ENCODE data around the gene UAP1L1. TPM values are rescaled to one million over a fixed set of nuclear protein-coding genes. Genes with fewer than 3 reads are reported as not detected.
A peak's percentile ranks its signal among the peaks of the same experiment; 100 is the strongest.
"Not testable (repeated sequence)": the region's sequence is repeated elsewhere in the genome, so short reads cannot be mapped to it uniquely, and the experiment has no call there.

Gene UAP1L1
- total RNA-seq, 1 donor from 2014 or later: 1.0 TPM

DNA sequence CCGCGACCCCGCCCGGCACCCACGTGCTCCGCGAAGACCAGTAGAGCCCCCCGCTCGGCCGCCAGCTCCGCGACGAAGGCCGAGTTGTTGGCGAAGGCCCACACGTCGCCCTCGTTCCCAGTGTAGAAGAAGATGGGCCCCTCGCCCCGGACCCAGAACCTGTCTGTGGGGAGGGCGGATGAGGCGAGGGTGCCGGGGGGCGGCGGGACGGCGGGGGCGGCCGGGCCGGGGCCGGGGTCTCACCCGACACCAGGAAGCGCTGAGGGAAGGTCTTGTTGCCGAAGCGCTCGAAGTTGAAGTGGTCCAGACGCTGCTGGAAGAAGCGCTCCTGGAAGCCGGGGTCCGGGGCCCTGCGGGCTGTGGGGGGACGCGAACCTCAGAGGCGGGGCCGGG is 36.9 kb downstream of the UAP1L1 start:
- H3K27ac ChIP-seq (ENCODE audit: low read depth, low read length): no peak overlapping the region
- no peaks in the 10 kb centered on the region for H3K27me3 ChIP-seq (ENCODE audit: control insufficient read depth in 3 of 3, insufficient read depth in 3 of 3, low read length in 3 of 3)
- peak overlapping the region in 2 of 3 donors; percentile 50 to 69 for H3K9ac ChIP-seq (ENCODE audit: low read depth in 1 of 3, low read length in 3 of 3)
- peaks cover 9 to 15% (median 12%) of the 10 kb centered on the region in 3 donors for H3K36me3 ChIP-seq (ENCODE audit: control insufficient read depth in 3 of 3, insufficient read depth in 3 of 3, low read length in 3 of 3)
- no peaks in the 10 kb centered on the region for H3K9me3 ChIP-seq (ENCODE audit: control insufficient read depth in 3 of 3, low read length in 3 of 3)
- peak overlapping the region; percentile 30 to 71 (median 68) for H3K4me3 ChIP-seq (ENCODE audit: low read length in 3 of 3)
- H3K4me1 ChIP-seq (ENCODE audit: control insufficient read depth in 3 of 3, insufficient read depth in 3 of 3, low read length in 3 of 3): peaks cover 5 to 10% (median 6%) of the 10 kb centered on the region in 3 donors

DNA sequence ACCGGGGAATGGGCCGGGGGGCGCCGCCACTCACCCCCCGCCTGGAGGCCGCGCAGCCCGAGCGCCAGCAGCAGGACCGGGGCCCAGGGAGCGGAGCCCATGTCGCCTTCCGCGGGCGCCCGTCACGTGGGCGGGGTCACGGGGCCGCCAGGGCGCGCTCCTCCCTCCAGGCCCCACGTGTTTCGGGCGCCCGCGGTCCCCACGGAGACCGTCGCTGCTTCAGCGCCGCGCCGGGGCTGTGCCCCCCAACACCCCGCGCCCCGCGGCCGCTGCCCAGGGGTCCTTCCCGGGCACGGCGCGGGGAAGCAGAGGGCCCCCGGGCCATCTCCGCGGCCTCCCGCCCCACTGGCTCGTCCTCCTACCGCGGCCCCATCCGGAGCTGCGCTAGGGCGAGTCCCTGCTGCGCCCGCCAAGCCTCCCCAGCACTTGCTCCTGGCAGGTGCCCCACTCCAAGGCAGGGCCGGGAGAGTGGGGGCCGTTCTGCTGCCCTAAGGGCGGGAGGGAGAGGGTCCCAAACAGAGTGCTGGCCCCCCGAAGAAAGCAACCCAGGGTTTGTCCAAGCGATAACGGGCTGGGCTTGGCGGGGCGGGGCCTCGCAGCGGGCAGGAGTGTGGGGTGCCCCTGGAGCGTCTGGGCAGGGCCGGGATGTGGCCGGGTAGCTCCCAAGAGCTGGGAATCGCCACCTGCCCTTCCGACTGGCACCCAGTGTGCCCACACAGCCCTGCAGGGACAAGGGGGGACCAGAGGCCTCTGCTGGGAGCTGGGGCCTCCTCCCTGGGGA is 37.5 kb downstream of the UAP1L1 start, which contains the start of gene DPP7:
Gene DPP7 (minus strand): TSS at position 121 of the 781 bp plus-strand sequence. CDS start 20 bp downstream, at position 101.
- Histone ChIP-seq H3K36me3 (ENCODE audit: control insufficient read depth in 3 of 3, insufficient read depth in 3 of 3, low read length in 3 of 3) (peaks cover 6 to 13% (median 8%) of the 10 kb centered on the region in 3 donors), H3K9ac (ENCODE audit: low read depth in 1 of 3, low read length in 3 of 3) (peak within 1 kb of the TSS in 2 of 3 donors; percentile 59 to 69), H3K4me1 (ENCODE audit: control insufficient read depth in 3 of 3, insufficient read depth in 3 of 3, low read length in 3 of 3) (peaks cover 5 to 10% (median 6%) of the 10 kb centered on the region in 3 donors), H3K4me3 (ENCODE audit: low read length in 3 of 3) (peak within 1 kb of the TSS; percentile 30 to 71 (median 68)), H3K27ac (ENCODE audit: low read depth, low read length) (no peak within 1 kb of the TSS), H3K9me3 (ENCODE audit: control insufficient read depth in 3 of 3, low read length in 3 of 3) (no peaks in the 10 kb centered on the region), H3K27me3 (ENCODE audit: control insufficient read depth in 3 of 3, insufficient read depth in 3 of 3, low read length in 3 of 3) (no peaks in the 10 kb centered on the region)

DNA sequence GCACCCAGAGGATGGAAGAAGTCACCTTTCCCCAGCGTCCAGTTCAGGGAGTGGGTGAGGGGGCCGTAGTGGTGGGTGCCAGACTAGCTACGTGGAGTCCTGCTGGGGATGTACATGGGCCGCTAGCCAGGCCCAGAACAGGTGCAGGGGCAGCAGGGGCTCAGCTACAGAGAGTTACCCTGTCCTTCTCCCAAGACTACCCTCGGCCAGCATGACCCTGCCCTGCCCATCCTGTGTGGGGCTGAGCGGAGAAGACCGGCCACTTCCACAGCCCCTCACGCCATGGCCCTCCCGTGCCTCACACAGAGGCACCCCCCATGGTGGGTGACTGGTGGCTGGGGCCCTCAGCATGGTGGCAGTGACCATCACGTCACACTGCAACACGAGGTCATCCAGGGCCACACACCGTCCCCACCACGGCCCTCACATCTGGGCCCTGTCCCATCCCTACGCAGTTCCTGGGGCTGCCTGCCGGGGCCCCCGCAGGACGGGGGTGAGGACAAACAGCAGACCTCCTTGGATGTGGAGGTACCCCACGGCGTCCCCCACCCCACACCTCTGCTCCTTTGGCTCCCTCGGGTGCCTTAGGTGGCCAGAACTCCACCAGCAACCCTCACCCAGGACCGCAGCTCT is 38.2 kb downstream of the UAP1L1 start:
- Histone ChIP-seq H3K36me3 (ENCODE audit: control insufficient read depth in 3 of 3, insufficient read depth in 3 of 3, low read length in 3 of 3) (peaks cover 5 to 9% (median 6%) of the 10 kb centered on the region in 3 donors), H3K27me3 (ENCODE audit: control insufficient read depth in 3 of 3, insufficient read depth in 3 of 3, low read length in 3 of 3) (no peaks in the 10 kb centered on the region), H3K9me3 (ENCODE audit: control insufficient read depth in 3 of 3, low read length in 3 of 3) (no peaks in the 10 kb centered on the region), H3K9ac (ENCODE audit: low read depth in 1 of 3, low read length in 3 of 3) (peak overlapping the region in 1 of 3 donors; percentile 69), H3K27ac (ENCODE audit: low read depth, low read length) (no peak overlapping the region), H3K4me1 (ENCODE audit: control insufficient read depth in 3 of 3, insufficient read depth in 3 of 3, low read length in 3 of 3) (peaks cover 5 to 10% (median 6%) of the 10 kb centered on the region in 3 donors), H3K4me3 (ENCODE audit: low read length in 3 of 3) (peak overlapping the region in 2 of 3 donors; percentile 68 to 71)

DNA sequence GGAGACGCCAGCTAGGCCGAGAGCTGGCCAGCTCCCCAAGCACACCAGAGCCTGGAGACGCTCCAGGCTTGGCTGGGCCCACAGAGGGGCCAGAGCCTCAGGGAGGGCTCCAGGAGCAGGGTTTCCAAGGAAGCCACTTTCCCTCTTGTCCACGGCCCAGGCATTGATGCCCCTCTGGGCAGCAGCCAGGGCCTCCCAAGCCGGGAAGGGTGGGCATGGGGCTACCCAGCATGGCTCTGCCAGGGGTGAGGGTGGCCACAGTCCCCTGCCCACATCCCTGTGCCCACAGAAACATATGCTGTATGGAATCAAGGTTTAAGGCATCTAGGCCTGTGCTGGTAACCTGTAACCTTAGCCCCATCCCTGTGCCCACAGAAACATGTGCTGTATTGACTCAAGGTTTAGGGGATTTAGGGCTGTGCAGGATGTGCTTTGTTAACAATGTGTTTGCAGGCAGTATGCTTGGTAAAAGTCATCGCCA is 38.8 kb downstream of the UAP1L1 start:
- H3K4me1 ChIP-seq (ENCODE audit: control insufficient read depth in 3 of 3, insufficient read depth in 3 of 3, low read length in 3 of 3): peaks cover 5 to 10% (median 6%) of the 10 kb centered on the region in 3 donors
- no peak overlapping the region for H3K27ac ChIP-seq (ENCODE audit: low read depth, low read length)
- H3K9ac ChIP-seq (ENCODE audit: low read depth in 1 of 3, low read length in 3 of 3): no peak overlapping the region
- H3K9me3 ChIP-seq (ENCODE audit: control insufficient read depth in 3 of 3, low read length in 3 of 3): no peaks in the 10 kb centered on the region
- H3K27me3 ChIP-seq (ENCODE audit: control insufficient read depth in 3 of 3, insufficient read depth in 3 of 3, low read length in 3 of 3): no peaks in the 10 kb centered on the region
- H3K4me3 ChIP-seq (ENCODE audit: low read length in 3 of 3): no peak overlapping the region
- H3K36me3 ChIP-seq (ENCODE audit: control insufficient read depth in 3 of 3, insufficient read depth in 3 of 3, low read length in 3 of 3): peaks cover under 1 to 6% (median 6%) of the 10 kb centered on the region in 3 donors

DNA sequence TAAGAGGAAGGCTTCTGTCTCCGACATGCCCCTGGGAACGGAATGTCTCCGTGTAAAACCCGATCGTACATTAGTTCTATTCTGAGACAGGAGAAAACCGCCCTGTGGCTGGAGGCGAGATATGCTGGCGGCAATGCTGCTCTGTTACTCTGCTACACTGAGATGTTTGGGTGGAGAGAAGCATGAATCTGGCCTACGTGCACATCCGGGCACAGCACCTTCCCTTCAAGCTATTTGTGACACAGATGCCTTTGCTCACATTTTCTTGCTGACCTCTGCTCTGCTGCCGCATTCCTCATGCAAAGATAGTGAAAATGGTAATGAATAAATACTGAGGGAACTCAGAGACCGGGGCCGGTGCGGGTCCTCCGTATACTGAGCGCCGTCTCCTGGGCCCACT is 39.4 kb downstream of the UAP1L1 start:
- H3K4me3 ChIP-seq (ENCODE audit: low read length in 3 of 3): no peak overlapping the region
- H3K4me1 ChIP-seq (ENCODE audit: control insufficient read depth in 3 of 3, insufficient read depth in 3 of 3, low read length in 3 of 3): peaks cover 5 to 10% (median 6%) of the 10 kb centered on the region in 3 donors
- no peaks in the 10 kb centered on the region for H3K27me3 ChIP-seq (ENCODE audit: control insufficient read depth in 3 of 3, insufficient read depth in 3 of 3, low read length in 3 of 3)
- no peak overlapping the region for H3K9ac ChIP-seq (ENCODE audit: low read depth in 1 of 3, low read length in 3 of 3)
- H3K9me3 ChIP-seq (ENCODE audit: control insufficient read depth in 3 of 3, low read length in 3 of 3): no peaks in the 10 kb centered on the region
- H3K36me3 ChIP-seq (ENCODE audit: control insufficient read depth in 3 of 3, insufficient read depth in 3 of 3, low read length in 3 of 3): peaks cover 0 to 6% (median 6%) of the 10 kb centered on the region in 3 donors
- H3K27ac ChIP-seq (ENCODE audit: low read depth, low read length): no peak overlapping the region

DNA sequence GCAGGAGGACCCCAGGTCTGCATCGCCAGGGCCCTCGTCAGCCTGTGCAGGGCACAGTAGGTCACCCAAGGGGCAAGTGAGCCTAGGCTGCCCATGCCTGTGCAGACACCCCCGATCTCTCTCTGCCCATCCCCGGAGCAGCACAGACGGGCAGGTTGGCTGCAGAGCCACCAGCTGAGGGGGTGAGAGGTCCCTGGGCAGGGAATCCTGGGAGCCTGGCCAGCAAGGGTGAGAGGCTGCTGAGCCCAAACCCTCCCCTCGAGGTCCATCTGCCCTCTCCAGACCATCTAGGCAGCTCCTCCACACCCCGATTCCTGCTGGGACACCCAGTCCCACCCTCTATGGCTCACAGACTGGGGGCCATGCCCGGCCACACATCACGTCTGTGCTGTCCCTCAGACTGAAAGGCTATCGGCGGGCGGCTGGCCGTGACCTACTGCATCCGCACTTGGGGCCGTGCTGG is 40.0 kb downstream of the UAP1L1 start:
- H3K9me3 ChIP-seq (ENCODE audit: control insufficient read depth in 3 of 3, low read length in 3 of 3): no peaks in the 10 kb centered on the region
- H3K27me3 ChIP-seq (ENCODE audit: control insufficient read depth in 3 of 3, insufficient read depth in 3 of 3, low read length in 3 of 3): no peaks in the 10 kb centered on the region
- H3K9ac ChIP-seq (ENCODE audit: low read depth in 1 of 3, low read length in 3 of 3): no peak overlapping the region
- H3K36me3 ChIP-seq (ENCODE audit: control insufficient read depth in 3 of 3, insufficient read depth in 3 of 3, low read length in 3 of 3): peaks cover 0 to 6% (median 6%) of the 10 kb centered on the region in 3 donors
- H3K4me3 ChIP-seq (ENCODE audit: low read length in 3 of 3): no peak overlapping the region
- H3K4me1 ChIP-seq (ENCODE audit: control insufficient read depth in 3 of 3, insufficient read depth in 3 of 3, low read length in 3 of 3): peaks cover 5 to 10% (median 6%) of the 10 kb centered on the region in 3 donors
- H3K27ac ChIP-seq (ENCODE audit: low read depth, low read length): no peak overlapping the region

DNA sequence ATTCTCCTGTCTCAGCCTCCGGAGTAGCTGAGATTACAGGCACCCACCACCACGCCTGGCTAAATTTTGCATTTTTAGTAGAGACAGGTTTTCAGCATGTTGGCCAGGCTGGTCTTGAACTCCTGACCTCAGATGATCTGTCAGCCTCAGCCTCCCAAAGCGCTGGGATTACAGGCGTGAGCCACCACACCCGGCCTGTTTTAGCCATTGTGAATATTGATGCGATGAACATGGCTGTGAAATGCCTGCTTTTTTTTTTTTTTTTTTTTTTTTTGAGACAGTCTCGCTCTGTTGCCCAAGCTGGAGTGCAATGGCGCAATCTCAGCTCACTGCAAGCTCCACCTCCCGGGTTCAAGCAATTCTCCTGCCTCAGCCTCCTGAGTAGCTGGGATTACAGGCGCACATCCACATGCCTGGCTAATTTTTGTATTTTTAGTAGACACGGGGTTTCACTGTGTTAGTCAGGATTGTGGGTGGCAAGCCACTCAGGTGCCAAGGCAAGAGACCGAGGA is 40.8 kb downstream of the UAP1L1 start:
- not testable (repeated sequence) for H3K27ac ChIP-seq (ENCODE audit: low read depth, low read length); H3K36me3 ChIP-seq (ENCODE audit: control insufficient read depth in 3 of 3, insufficient read depth in 3 of 3, low read length in 3 of 3); H3K27me3 ChIP-seq (ENCODE audit: control insufficient read depth in 3 of 3, insufficient read depth in 3 of 3, low read length in 3 of 3); H3K9ac ChIP-seq (ENCODE audit: low read depth in 1 of 3, low read length in 3 of 3); H3K4me1 ChIP-seq (ENCODE audit: control insufficient read depth in 3 of 3, insufficient read depth in 3 of 3, low read length in 3 of 3); H3K9me3 ChIP-seq (ENCODE audit: control insufficient read depth in 3 of 3, low read length in 3 of 3); H3K4me3 ChIP-seq (ENCODE audit: low read length in 3 of 3)

DNA sequence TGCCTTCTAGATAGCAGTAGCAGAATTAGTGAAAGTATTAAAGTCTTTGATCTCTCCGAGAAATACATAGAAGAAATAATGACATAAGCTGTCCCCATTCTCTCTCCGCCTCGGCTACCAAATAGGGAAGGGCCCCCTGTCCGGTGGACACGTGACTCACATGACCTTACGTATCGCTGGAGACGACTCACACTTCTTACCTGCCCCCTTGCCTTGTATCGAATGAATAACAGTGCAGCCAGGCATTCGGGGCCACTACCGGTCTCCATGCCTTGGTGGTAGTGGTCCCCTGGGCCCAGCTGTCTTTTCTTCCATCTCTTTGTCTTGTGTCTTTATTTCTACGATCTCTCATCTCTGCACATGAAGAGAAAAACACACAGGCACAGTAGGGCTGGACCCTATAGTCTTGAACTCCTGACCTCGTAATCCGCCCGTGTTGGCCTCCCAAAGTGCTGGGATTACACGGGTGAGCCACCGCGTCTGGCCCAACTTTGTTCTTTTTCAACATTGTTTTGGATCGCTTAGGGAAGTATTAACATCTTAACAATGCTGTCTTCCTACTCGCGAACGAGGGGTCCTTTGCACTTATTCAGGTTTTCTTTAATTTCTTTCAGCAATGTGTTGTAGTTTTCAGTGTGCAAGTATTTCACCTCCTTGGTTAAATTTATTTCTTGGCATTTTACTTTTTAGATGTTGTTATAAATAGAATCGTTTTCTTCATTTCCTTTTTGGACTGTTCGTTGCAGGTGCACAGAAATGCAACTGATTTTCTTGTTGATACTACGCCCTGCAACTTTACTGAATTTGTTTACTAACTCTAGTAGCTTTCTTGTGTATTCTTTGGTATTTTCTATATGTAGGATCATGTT is 44.8 kb downstream of the UAP1L1 start:
- not testable (repeated sequence) for H3K9me3 ChIP-seq (ENCODE audit: control insufficient read depth in 3 of 3, low read length in 3 of 3); H3K4me3 ChIP-seq (ENCODE audit: low read length in 3 of 3); H3K9ac ChIP-seq (ENCODE audit: low read depth in 1 of 3, low read length in 3 of 3); H3K27me3 ChIP-seq (ENCODE audit: control insufficient read depth in 3 of 3, insufficient read depth in 3 of 3, low read length in 3 of 3); H3K27ac ChIP-seq (ENCODE audit: low read depth, low read length); H3K4me1 ChIP-seq (ENCODE audit: control insufficient read depth in 3 of 3, insufficient read depth in 3 of 3, low read length in 3 of 3); H3K36me3 ChIP-seq (ENCODE audit: control insufficient read depth in 3 of 3, insufficient read depth in 3 of 3, low read length in 3 of 3)

DNA sequence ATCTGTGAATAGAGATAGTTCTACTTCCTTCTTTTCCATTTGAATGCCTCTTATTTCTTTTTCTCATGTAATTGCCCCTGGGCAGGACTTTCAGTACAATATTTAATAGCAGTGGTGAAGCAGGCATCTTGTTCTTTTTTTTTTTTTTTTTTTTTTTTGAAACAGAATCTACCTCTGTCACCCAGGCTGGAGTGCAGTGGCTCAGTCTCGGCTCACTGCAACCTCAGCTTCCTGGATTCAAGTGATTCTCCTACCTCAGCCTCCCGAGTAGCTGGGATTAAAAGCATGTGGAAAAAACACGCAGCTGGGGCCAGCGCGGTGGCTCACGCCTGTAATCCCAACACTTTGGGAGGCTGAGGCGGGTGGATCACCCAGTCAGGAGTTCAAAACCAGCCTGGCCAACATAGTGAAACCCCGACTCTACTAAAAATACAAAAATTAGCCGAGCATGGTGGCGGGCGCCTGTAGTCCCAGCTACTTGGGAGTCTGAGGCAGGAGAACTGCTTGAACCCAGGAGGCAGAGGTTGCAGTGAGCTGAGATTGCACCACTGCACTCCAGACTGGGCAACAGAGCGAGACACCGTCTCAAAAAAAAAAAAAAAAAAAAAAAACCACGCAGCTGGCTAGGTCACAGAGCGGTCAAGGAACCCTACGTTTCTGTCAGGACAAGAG is 45.6 kb downstream of the UAP1L1 start:
- H3K27ac ChIP-seq (ENCODE audit: low read depth, low read length); H3K9ac ChIP-seq (ENCODE audit: low read depth in 1 of 3, low read length in 3 of 3); H3K9me3 ChIP-seq (ENCODE audit: control insufficient read depth in 3 of 3, low read length in 3 of 3); H3K36me3 ChIP-seq (ENCODE audit: control insufficient read depth in 3 of 3, insufficient read depth in 3 of 3, low read length in 3 of 3); H3K27me3 ChIP-seq (ENCODE audit: control insufficient read depth in 3 of 3, insufficient read depth in 3 of 3, low read length in 3 of 3); H3K4me1 ChIP-seq (ENCODE audit: control insufficient read depth in 3 of 3, insufficient read depth in 3 of 3, low read length in 3 of 3); H3K4me3 ChIP-seq (ENCODE audit: low read length in 3 of 3): not testable (repeated sequence)
